Breast epithelium (tissue), 3 donors: ENCODE data around the gene TLR7.

Source experiments
- POLR2A ChIP-seq: fragments of 450-650 bp; IDR thresholded peaks from one replicate; pipeline ENCODE4 v1.6.1; 2016; ENCODE audit warnings: antibody characterized with exemption, mild to moderate bottlenecking, moderate library complexity
- TF ChIP-seq, protein P1 (sequence below), 3 donors: fragments of 450-650 bp; IDR thresholded peaks; one replicate each; pipeline ENCODE4 v1.5.1; 2016 to 2017; ENCODE audit warnings: antibody characterized with exemption in 3 of 3, mild to moderate bottlenecking in 3 of 3, moderate library complexity in 3 of 3

- TF ChIP-seq, protein P1, sequence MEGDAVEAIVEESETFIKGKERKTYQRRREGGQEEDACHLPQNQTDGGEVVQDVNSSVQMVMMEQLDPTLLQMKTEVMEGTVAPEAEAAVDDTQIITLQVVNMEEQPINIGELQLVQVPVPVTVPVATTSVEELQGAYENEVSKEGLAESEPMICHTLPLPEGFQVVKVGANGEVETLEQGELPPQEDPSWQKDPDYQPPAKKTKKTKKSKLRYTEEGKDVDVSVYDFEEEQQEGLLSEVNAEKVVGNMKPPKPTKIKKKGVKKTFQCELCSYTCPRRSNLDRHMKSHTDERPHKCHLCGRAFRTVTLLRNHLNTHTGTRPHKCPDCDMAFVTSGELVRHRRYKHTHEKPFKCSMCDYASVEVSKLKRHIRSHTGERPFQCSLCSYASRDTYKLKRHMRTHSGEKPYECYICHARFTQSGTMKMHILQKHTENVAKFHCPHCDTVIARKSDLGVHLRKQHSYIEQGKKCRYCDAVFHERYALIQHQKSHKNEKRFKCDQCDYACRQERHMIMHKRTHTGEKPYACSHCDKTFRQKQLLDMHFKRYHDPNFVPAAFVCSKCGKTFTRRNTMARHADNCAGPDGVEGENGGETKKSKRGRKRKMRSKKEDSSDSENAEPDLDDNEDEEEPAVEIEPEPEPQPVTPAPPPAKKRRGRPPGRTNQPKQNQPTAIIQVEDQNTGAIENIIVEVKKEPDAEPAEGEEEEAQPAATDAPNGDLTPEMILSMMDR (IDR thresholded peaks at IDR 0.05): no peak
- no peak for TF ChIP-seq POLR2A
Measured at GRCh38 chrX:12891171-12891570, 24.3 kb downstream of the TLR7 start.
